Measurements from ENCODE around the gene AP1S2.

DNA sequence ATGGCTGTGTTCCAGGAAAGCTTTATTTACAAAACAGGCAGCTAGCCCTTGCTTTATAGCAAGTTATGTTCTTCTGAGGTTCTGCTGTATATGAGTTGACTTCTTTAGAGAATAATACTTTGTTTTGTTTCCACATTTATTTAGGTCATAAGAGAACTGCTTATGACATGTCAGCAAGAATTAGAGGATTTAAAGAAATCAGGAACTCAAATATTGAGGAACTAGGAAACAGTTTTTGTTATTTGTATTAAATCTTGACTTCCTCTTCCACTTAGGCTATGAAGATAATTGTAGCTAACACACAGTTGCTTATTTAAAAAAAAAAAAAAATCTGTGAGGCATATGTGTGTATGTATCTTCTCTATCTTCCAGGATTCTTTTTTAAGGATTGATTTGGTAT lies 50.0 kb downstream of the AP1S2 start:
- TF ChIP-seq, protein P1, sequence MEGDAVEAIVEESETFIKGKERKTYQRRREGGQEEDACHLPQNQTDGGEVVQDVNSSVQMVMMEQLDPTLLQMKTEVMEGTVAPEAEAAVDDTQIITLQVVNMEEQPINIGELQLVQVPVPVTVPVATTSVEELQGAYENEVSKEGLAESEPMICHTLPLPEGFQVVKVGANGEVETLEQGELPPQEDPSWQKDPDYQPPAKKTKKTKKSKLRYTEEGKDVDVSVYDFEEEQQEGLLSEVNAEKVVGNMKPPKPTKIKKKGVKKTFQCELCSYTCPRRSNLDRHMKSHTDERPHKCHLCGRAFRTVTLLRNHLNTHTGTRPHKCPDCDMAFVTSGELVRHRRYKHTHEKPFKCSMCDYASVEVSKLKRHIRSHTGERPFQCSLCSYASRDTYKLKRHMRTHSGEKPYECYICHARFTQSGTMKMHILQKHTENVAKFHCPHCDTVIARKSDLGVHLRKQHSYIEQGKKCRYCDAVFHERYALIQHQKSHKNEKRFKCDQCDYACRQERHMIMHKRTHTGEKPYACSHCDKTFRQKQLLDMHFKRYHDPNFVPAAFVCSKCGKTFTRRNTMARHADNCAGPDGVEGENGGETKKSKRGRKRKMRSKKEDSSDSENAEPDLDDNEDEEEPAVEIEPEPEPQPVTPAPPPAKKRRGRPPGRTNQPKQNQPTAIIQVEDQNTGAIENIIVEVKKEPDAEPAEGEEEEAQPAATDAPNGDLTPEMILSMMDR (IDR thresholded peaks at IDR 0.05; ENCODE audit: low read depth, low read length, poor library complexity, severe bottlenecking): no peak
- no peak for TF ChIP-seq EZH2phosphoT487 (IDR thresholded peaks at IDR 0.05; ENCODE audit: borderline replicate concordance, low read length)
